PC-3 (cell line): ENCODE measurements around the gene IFT122.

Experiments
- EZH2 ChIP-seq: fragments of 300-600 bp; sonication (generic); IDR thresholded peaks from one replicate; pipeline ENCODE4 v1.6.1; 2017; ENCODE audit warnings: antibody characterized with exemption, mild to moderate bottlenecking, low read length; ENCODE audit not compliant: unreplicated experiment
- TF ChIP-seq, protein P1 (sequence below): fragments of 300-600 bp; sonication (generic); conservative IDR thresholded peaks from 2 replicates; pipeline ENCODE4 v1.5.1; 2017; ENCODE audit warnings: antibody characterized with exemption, low read depth, mild to moderate bottlenecking, low read length

GRCh38 chr3:129402616-129403015 is 37.4 kb upstream of the IFT122 start:
- TF ChIP-seq, protein P1, sequence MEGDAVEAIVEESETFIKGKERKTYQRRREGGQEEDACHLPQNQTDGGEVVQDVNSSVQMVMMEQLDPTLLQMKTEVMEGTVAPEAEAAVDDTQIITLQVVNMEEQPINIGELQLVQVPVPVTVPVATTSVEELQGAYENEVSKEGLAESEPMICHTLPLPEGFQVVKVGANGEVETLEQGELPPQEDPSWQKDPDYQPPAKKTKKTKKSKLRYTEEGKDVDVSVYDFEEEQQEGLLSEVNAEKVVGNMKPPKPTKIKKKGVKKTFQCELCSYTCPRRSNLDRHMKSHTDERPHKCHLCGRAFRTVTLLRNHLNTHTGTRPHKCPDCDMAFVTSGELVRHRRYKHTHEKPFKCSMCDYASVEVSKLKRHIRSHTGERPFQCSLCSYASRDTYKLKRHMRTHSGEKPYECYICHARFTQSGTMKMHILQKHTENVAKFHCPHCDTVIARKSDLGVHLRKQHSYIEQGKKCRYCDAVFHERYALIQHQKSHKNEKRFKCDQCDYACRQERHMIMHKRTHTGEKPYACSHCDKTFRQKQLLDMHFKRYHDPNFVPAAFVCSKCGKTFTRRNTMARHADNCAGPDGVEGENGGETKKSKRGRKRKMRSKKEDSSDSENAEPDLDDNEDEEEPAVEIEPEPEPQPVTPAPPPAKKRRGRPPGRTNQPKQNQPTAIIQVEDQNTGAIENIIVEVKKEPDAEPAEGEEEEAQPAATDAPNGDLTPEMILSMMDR: no peak
- TF ChIP-seq EZH2: no peak
